NB4 (cell line): ENCODE data around the gene L3MBTL4.

Experiments used
- DNase-seq: peaks from one replicate; pipeline ENCODE4 v3.0.0; 2010; ENCODE audit warnings: low read depth
- H3K4me3 ChIP-seq: one replicate; pipeline ENCODE4 v1.5.1; 2011; ENCODE audit warnings: mild to moderate bottlenecking, low read depth, low read length, moderate library complexity
- MAX ChIP-seq: IDR thresholded peaks from 2 replicates; pipeline ENCODE4 v1.6.1; 2011; ENCODE audit warnings: low read depth, low read length
- MYC ChIP-seq: IDR thresholded peaks from 2 replicates; pipeline ENCODE4 v1.6.1; 2011; ENCODE audit warnings: low read depth, low read length
- POLR2A ChIP-seq: IDR thresholded peaks from 2 replicates; pipeline ENCODE4 v1.6.1; 2011; ENCODE audit warnings: mild to moderate bottlenecking; ENCODE audit not compliant: insufficient read length; ENCODE audit errors: extremely low read depth
- TF ChIP-seq, protein P1 (sequence below): IDR thresholded peaks from one replicate; pipeline ENCODE4 v1.5.1; 2012; ENCODE audit warnings: low read depth, low read length

Gene L3MBTL4

DNA sequence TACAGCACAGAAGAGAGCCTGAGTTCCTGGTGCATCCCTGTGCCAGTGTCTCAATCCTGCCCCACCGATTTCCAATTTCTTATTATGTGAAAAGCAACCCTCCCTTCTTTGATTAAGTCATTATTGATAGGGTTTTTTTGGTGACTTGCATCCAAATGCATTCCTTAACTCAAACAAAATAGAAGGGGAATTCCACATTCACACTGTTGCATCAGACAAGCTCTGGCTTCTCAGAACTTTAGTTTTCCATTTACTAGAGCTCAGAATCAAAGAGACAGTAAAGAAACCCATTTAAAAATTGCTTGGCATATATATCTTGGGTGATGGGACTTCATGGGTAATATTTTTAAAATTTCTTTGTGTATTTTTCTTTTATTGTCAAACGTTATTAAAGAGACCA lies 505.6 kb downstream of the L3MBTL4 start:
- TF ChIP-seq MYC (no peak), POLR2A (no peak), MAX (no peak)
- TF ChIP-seq, protein P1, sequence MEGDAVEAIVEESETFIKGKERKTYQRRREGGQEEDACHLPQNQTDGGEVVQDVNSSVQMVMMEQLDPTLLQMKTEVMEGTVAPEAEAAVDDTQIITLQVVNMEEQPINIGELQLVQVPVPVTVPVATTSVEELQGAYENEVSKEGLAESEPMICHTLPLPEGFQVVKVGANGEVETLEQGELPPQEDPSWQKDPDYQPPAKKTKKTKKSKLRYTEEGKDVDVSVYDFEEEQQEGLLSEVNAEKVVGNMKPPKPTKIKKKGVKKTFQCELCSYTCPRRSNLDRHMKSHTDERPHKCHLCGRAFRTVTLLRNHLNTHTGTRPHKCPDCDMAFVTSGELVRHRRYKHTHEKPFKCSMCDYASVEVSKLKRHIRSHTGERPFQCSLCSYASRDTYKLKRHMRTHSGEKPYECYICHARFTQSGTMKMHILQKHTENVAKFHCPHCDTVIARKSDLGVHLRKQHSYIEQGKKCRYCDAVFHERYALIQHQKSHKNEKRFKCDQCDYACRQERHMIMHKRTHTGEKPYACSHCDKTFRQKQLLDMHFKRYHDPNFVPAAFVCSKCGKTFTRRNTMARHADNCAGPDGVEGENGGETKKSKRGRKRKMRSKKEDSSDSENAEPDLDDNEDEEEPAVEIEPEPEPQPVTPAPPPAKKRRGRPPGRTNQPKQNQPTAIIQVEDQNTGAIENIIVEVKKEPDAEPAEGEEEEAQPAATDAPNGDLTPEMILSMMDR, result no peak
- H3K4me3 ChIP-seq, result no peak overlapping the region
- DNase-seq, result no peak
